ENCODE results near the gene DNAJC17.

DNAJC17 gene

DNA sequence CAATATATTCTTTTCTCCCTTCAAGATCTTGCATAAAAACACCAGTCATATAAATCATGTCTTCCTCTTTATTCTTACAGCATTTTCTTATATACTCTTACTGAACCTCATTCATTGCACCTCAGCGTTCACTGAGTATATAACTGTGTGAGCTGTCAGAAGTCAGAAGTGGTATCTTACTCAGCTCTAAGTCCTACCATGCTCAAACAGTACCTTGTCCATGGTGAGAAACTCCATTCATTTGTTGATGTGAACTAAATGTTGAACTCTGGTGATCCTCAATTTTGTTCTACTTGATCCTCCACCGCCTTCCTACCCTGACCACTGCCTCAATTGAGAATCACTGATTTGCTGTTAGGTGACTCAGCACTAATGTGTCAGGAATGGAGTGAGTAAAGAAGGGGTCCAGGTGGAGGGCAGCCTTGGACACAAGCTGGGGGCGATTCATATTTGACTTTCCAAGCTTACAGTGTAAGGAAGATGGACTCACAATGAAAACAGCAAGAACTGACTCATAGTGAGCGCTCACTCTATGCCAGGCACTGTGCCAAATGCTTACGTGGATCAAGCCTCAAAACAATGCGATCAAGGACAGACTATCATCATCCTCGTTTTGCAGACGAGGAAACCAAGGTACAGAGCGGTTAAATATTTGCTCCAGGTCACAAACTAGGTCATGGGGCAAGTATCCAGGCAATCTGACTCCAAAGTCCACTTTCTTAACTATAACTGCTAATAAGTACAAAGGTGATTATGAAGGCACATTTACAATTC lies 13.9 kb downstream of the DNAJC17 start:
- Histone ChIP-seq H3K36me3 (no peaks in the 10 kb centered on the region; the same call in 1 of the 2 replicates), H3K27me3 (ENCODE audit: insufficient read depth, low read depth, severe bottlenecking) (no peaks in the 10 kb centered on the region), H3K27ac (no peak overlapping the region), H3K9me3 (ENCODE audit: severe bottlenecking) (no peaks in the 10 kb centered on the region), H3K4me3 (ENCODE audit: low read depth, low read length) (no peak overlapping the region)
- DNase-seq: no peak
- TF ChIP-seq, protein P1, sequence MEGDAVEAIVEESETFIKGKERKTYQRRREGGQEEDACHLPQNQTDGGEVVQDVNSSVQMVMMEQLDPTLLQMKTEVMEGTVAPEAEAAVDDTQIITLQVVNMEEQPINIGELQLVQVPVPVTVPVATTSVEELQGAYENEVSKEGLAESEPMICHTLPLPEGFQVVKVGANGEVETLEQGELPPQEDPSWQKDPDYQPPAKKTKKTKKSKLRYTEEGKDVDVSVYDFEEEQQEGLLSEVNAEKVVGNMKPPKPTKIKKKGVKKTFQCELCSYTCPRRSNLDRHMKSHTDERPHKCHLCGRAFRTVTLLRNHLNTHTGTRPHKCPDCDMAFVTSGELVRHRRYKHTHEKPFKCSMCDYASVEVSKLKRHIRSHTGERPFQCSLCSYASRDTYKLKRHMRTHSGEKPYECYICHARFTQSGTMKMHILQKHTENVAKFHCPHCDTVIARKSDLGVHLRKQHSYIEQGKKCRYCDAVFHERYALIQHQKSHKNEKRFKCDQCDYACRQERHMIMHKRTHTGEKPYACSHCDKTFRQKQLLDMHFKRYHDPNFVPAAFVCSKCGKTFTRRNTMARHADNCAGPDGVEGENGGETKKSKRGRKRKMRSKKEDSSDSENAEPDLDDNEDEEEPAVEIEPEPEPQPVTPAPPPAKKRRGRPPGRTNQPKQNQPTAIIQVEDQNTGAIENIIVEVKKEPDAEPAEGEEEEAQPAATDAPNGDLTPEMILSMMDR (IDR thresholded peaks at IDR 0.05; ENCODE audit: low read depth, low read length): no peak

DNA sequence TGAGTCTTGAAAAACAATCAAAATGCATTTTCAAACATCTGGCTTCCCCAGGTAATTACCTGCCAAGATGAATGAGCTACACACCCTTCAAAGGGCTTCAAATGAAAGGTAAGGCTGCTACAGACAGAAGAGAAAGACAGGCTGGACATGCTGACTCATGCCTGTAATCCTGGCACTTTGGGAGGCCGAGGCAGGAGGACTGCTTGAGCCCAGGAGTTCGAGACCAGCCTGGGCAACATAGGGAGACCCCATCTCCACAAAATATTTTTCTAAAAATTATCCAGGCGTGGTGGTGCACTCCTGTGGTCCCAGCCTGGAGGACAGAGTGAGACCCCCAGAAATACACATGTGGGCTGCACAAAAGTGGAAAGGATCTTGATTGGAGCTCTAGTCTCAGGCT lies 14.9 kb downstream of the DNAJC17 start:
- Histone ChIP-seq H3K9me3 (ENCODE audit: severe bottlenecking) (no peaks in the 10 kb centered on the region), H3K27ac (no peak overlapping the region), H3K4me3 (ENCODE audit: low read depth, low read length) (no peak overlapping the region), H3K36me3 (no peaks in the 10 kb centered on the region; the same call in 1 of the 2 replicates), H3K27me3 (ENCODE audit: insufficient read depth, low read depth, severe bottlenecking) (no peaks in the 10 kb centered on the region)
- DNase-seq: no peak
- TF ChIP-seq, protein P1 (IDR thresholded peaks at IDR 0.05; ENCODE audit: low read depth, low read length): no peak

DNA sequence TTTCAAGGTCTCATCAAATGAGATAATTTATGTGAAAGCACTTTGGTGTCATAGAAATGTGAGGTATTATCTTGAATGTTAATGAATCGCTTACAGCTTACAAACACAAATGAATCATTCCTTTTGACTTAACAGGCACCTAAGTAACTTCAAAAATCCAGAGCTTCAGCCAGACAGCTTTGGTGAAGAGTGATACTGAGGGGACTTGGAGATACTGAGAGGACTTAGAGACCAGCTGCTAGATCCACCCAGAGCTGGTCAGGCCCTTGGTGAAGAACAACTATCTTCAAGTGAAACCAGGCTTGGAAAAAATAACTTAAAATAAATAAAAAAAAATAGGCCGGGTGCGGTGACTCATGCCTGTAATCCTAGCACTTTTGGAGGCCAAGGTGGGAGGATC lies 16.6 kb downstream of the DNAJC17 start:
- TF ChIP-seq, protein P1 (IDR thresholded peaks at IDR 0.05; ENCODE audit: low read depth, low read length): no peak
- Histone ChIP-seq H3K27me3 (ENCODE audit: insufficient read depth, low read depth, severe bottlenecking) (no peaks in the 10 kb centered on the region), H3K27ac (peak overlapping the region; percentile 49), H3K9me3 (ENCODE audit: severe bottlenecking) (no peaks in the 10 kb centered on the region), H3K36me3 (no peaks in the 10 kb centered on the region; the same call in 1 of the 2 replicates), H3K4me3 (ENCODE audit: low read depth, low read length) (no peak overlapping the region)
- no peak for DNase-seq

DNA sequence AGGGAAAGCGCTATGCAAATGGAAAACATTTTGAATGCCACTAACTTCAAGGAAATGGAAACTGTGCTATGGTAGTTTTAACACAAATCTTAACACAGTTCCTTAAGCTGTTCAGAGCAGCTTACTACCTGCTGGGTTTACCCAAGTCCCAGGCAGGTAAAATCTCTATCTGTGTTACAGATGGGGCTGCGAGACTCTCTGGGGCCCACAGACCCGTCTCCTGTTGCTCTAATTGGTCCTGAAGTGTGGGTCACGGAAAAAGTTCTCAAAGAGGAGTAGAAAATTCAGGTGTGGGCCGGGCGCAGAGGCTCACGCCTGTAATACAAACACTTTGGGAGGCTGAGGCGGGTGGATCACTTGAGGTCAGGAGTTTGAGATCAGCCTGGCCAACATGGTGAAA lies 17.3 kb downstream of the DNAJC17 start:
- Histone ChIP-seq H3K4me3 (ENCODE audit: low read depth, low read length) (no peak overlapping the region), H3K27me3 (ENCODE audit: insufficient read depth, low read depth, severe bottlenecking) (no peaks in the 10 kb centered on the region), H3K36me3 (no peaks in the 10 kb centered on the region; the same call in 1 of the 2 replicates), H3K27ac (peak overlapping the region; percentile 49), H3K9me3 (ENCODE audit: severe bottlenecking) (no peaks in the 10 kb centered on the region)
- peak; percentile 55 for DNase-seq
- TF ChIP-seq, protein P1 (IDR thresholded peaks at IDR 0.05; ENCODE audit: low read depth, low read length): no peak

DNA sequence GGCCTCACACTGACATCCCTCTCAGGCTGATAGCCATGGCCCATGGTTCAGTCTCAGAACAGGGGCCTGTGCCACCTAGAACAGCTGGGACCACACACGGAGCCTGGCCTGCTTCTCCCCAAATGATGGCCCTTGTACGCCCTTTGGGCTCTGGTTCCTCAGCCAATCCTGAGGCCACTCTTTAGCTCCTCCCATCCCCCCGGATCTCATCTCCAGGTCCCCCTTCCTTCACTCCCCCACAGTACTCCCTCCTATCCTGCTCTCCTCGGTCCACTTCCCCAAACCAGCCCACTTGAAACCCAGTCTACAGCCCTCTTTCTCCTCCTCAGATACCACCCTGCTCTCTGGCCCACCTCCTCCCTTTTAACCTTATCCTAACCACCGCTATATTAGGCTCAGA lies 18.2 kb downstream of the DNAJC17 start:
- Histone ChIP-seq H3K36me3 (no peaks in the 10 kb centered on the region; the same call in 1 of the 2 replicates), H3K9me3 (ENCODE audit: severe bottlenecking) (no peaks in the 10 kb centered on the region), H3K27me3 (ENCODE audit: insufficient read depth, low read depth, severe bottlenecking) (no peaks in the 10 kb centered on the region), H3K4me3 (ENCODE audit: low read depth, low read length) (no peak overlapping the region), H3K27ac (peak overlapping the region; percentile 67)
- DNase-seq: no peak
- TF ChIP-seq, protein P1 (IDR thresholded peaks at IDR 0.05; ENCODE audit: low read depth, low read length): no peak
